ENCODE measurements around the gene MAST4.

- TF ChIP-seq, protein P1, sequence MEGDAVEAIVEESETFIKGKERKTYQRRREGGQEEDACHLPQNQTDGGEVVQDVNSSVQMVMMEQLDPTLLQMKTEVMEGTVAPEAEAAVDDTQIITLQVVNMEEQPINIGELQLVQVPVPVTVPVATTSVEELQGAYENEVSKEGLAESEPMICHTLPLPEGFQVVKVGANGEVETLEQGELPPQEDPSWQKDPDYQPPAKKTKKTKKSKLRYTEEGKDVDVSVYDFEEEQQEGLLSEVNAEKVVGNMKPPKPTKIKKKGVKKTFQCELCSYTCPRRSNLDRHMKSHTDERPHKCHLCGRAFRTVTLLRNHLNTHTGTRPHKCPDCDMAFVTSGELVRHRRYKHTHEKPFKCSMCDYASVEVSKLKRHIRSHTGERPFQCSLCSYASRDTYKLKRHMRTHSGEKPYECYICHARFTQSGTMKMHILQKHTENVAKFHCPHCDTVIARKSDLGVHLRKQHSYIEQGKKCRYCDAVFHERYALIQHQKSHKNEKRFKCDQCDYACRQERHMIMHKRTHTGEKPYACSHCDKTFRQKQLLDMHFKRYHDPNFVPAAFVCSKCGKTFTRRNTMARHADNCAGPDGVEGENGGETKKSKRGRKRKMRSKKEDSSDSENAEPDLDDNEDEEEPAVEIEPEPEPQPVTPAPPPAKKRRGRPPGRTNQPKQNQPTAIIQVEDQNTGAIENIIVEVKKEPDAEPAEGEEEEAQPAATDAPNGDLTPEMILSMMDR (conservative IDR thresholded peaks at IDR 0.05; ENCODE audit: low read length): no peak
- no peak for TF ChIP-seq EZH2phosphoT487 (IDR thresholded peaks at IDR 0.05; ENCODE audit: borderline replicate concordance, low read depth, low read length)
Observed at GRCh38 chr5:66949066-66949465, 352.9 kb downstream of the MAST4 start.
